ENCODE measurements around the gene RINL.
"Not testable (repeated sequence)": the region's sequence is repeated elsewhere in the genome, so short reads cannot be mapped to it uniquely, and the experiment has no call there.

RINL gene

GRCh38 chr19:38898788-38899446 lies 20.8 kb upstream of the RINL start:
- H3K4me3 Mint-ChIP-seq = peak overlapping the region; percentile 84
- peaks cover 2% of the 10 kb centered on the region for H3K9me3 Mint-ChIP-seq
- H3K27me3 Mint-ChIP-seq = no peaks in the 10 kb centered on the region
- CTCF ChIA-PET = no interaction called here
- peaks cover 15% of the 10 kb centered on the region for H3K36me3 Mint-ChIP-seq
- DNase-seq = no peak
- H3K4me1 Mint-ChIP-seq = peaks cover 40% of the 10 kb centered on the region
- H3K27ac Mint-ChIP-seq = peak overlapping the region; percentile 95

- Mint-ChIP-seq H3K4me1 (peaks cover 20% of the 10 kb centered on the region), H3K4me3 (no peak overlapping the region), H3K27me3 (no peaks in the 10 kb centered on the region), H3K36me3 (peaks cover 3% of the 10 kb centered on the region), H3K9me3 (no peaks in the 10 kb centered on the region), H3K27ac (no peak overlapping the region)
- DNase-seq = no peak
- CTCF ChIA-PET = no interaction called here
These were observed 16.9 kb upstream of the RINL start for GRCh38 chr19:38894968-38895367.

GRCh38 chr19:38893341-38893771 lies 15.3 kb upstream of the RINL start:
- Mint-ChIP-seq H3K4me1 (peaks cover 13% of the 10 kb centered on the region), H3K27ac (no peak overlapping the region), H3K27me3 (no peaks in the 10 kb centered on the region), H3K4me3 (no peak overlapping the region), H3K9me3 (no peaks in the 10 kb centered on the region), H3K36me3 (peaks cover 9% of the 10 kb centered on the region)
- no peak for DNase-seq
- CTCF ChIA-PET = no interaction called here

- no peaks in the 10 kb centered on the region for H3K27me3 Mint-ChIP-seq
These were observed 14.8 kb upstream of the RINL start for GRCh38 chr19:38892841-38893240.

GRCh38 chr19:38891771-38892170 lies 13.7 kb upstream of the RINL start:
- CTCF ChIA-PET = no interaction called here

More at GRCh38 chr19:38892841-38893240, 14.8 kb upstream of the RINL start:
- Mint-ChIP-seq H3K9me3 (no peaks in the 10 kb centered on the region), H3K4me3 (no peak overlapping the region), H3K27ac (no peak overlapping the region), H3K36me3 (peaks cover 9% of the 10 kb centered on the region), H3K4me1 (peaks cover 8% of the 10 kb centered on the region)
- no peak for DNase-seq
- CTCF ChIA-PET = no interaction called here

GRCh38 chr19:38890686-38891085 lies 12.6 kb upstream of the RINL start:
- H3K27ac Mint-ChIP-seq = no peak overlapping the region
- CTCF ChIA-PET = interaction anchor here (1.0 kb wide), 1 partner anchor 488 kb away, joined by 3 read pairs; the partner anchor contains the start of gene FAM98C
- peaks cover 9% of the 10 kb centered on the region for H3K36me3 Mint-ChIP-seq
- no peaks in the 10 kb centered on the region for H3K27me3 Mint-ChIP-seq
- DNase-seq = no peak
- no peaks in the 10 kb centered on the region for H3K4me1 Mint-ChIP-seq
- H3K4me3 Mint-ChIP-seq = no peak overlapping the region
- no peaks in the 10 kb centered on the region for H3K9me3 Mint-ChIP-seq

More at GRCh38 chr19:38891771-38892170, 13.7 kb upstream of the RINL start:
- Mint-ChIP-seq H3K4me3 (no peak overlapping the region), H3K27me3 (no peaks in the 10 kb centered on the region), H3K9me3 (no peaks in the 10 kb centered on the region), H3K4me1 (no peaks in the 10 kb centered on the region), H3K27ac (no peak overlapping the region), H3K36me3 (peaks cover 9% of the 10 kb centered on the region)
- no peak for DNase-seq

- DNase-seq = no peak
- H3K27me3 Mint-ChIP-seq = no peaks in the 10 kb centered on the region
- no peaks in the 10 kb centered on the region for H3K4me1 Mint-ChIP-seq
- no peaks in the 10 kb centered on the region for H3K9me3 Mint-ChIP-seq
- no peak overlapping the region for H3K4me3 Mint-ChIP-seq
- no peak overlapping the region for H3K27ac Mint-ChIP-seq
- CTCF ChIA-PET = no interaction called here
- peaks cover 9% of the 10 kb centered on the region for H3K36me3 Mint-ChIP-seq
These were observed 11.7 kb upstream of the RINL start for GRCh38 chr19:38889803-38890202.

- no peaks in the 10 kb centered on the region for H3K4me1 Mint-ChIP-seq
- DNase-seq = no peak
- CTCF ChIA-PET = interaction anchor here (1.3 to 2.6 kb wide), 6 partner anchors 8 to 119 kb away, joined by 4 to 34 read pairs (median 6); partner anchors contain the start of genes MRPS12, RINL and SARS2
- no peaks in the 10 kb centered on the region for H3K27me3 Mint-ChIP-seq
- H3K4me3 Mint-ChIP-seq = no peak overlapping the region
- H3K27ac Mint-ChIP-seq = no peak overlapping the region
- H3K9me3 Mint-ChIP-seq = no peaks in the 10 kb centered on the region
- peaks cover 6% of the 10 kb centered on the region for H3K36me3 Mint-ChIP-seq
These were observed 10.8 kb upstream of the RINL start for GRCh38 chr19:38888876-38889275.

GRCh38 chr19:38884691-38885090 lies 6.6 kb upstream of the RINL start:
- H3K4me1 Mint-ChIP-seq = peaks cover 10% of the 10 kb centered on the region
- CTCF ChIA-PET, H3K27ac Mint-ChIP-seq, H3K27me3 Mint-ChIP-seq, DNase-seq, H3K4me3 Mint-ChIP-seq, H3K9me3 Mint-ChIP-seq: not testable (repeated sequence)
- H3K36me3 Mint-ChIP-seq = peaks cover 11% of the 10 kb centered on the region

GRCh38 chr19:38883286-38883685 lies 5.2 kb upstream of the RINL start:
- no peaks in the 10 kb centered on the region for H3K9me3 Mint-ChIP-seq
- no peaks in the 10 kb centered on the region for H3K27me3 Mint-ChIP-seq
- DNase-seq = no peak
- H3K4me3 Mint-ChIP-seq = no peak overlapping the region
- CTCF ChIA-PET = no interaction called here
- peaks cover 8% of the 10 kb centered on the region for H3K36me3 Mint-ChIP-seq
- H3K27ac Mint-ChIP-seq = no peak overlapping the region
- H3K4me1 Mint-ChIP-seq = peaks cover 22% of the 10 kb centered on the region

- H3K27ac Mint-ChIP-seq = peak overlapping the region; percentile 82
- no peak overlapping the region for H3K4me3 Mint-ChIP-seq
- CTCF ChIA-PET = no interaction called here
- no peaks in the 10 kb centered on the region for H3K9me3 Mint-ChIP-seq
- no peaks in the 10 kb centered on the region for H3K27me3 Mint-ChIP-seq
- H3K4me1 Mint-ChIP-seq = peaks cover 43% of the 10 kb centered on the region
- no peak for DNase-seq
- peaks cover 14% of the 10 kb centered on the region for H3K36me3 Mint-ChIP-seq
These were observed 3.0 kb upstream of the RINL start for GRCh38 chr19:38880882-38881609.

- peaks cover 20% of the 10 kb centered on the region for H3K36me3 Mint-ChIP-seq
- DNase-seq = no peak
- H3K4me3 Mint-ChIP-seq = peak overlapping the region; percentile 28
- peaks cover 46% of the 10 kb centered on the region for H3K4me1 Mint-ChIP-seq
- no peaks in the 10 kb centered on the region for H3K27me3 Mint-ChIP-seq
- no peaks in the 10 kb centered on the region for H3K9me3 Mint-ChIP-seq
- CTCF ChIA-PET = interaction anchor here (4.3 kb wide), 1 partner anchor 7 kb away, joined by 34 read pairs; no protein-coding TSS in a partner anchor
- peak overlapping the region; percentile 98 for H3K27ac Mint-ChIP-seq
These were observed 2.2 kb upstream of the RINL start for GRCh38 chr19:38880076-38880881.

GRCh38 chr19:38879400-38879751 lies 1.3 kb upstream of the RINL start:
- Mint-ChIP-seq H3K27ac (peak overlapping the region; percentile 98), H3K4me3 (peak overlapping the region; percentile 92), H3K36me3 (peaks cover 20% of the 10 kb centered on the region), H3K9me3 (no peaks in the 10 kb centered on the region), H3K4me1 (peaks cover 46% of the 10 kb centered on the region), H3K27me3 (no peaks in the 10 kb centered on the region)
- DNase-seq = no peak
- CTCF ChIA-PET = interaction anchor here (1.4 to 4.3 kb wide), 2 partner anchors 8 to 48 kb away, joined by 4 to 34 read pairs; no protein-coding TSS in a partner anchor
